HG03442 (cell line): ENCODE measurements around the gene PRKAG1.
A peak's percentile ranks its signal among the peaks of the same experiment; 100 is the strongest.
"Not testable (repeated sequence)": the region's sequence is repeated elsewhere in the genome, so short reads cannot be mapped to it uniquely, and the experiment has no call there.

Source experiments
- ATAC-seq: cut with Tn5 transposase; IDR thresholded peaks from one replicate; pipeline ENCODE4 v1.9.1; 2021; ENCODE audit warnings: mild to moderate bottlenecking, moderate library complexity; ENCODE audit not compliant: unreplicated experiment

PRKAG1 gene

GRCh38 chr12:49018261-49019119 lies at the start of gene PRKAG1:
Gene PRKAG1 (minus strand): TSS chr12:49018776. CDS start chr12:49018740, 36 bp downstream.
- peak; percentile 83 for ATAC-seq

- ATAC-seq: no peak
These were observed 47.5 kb upstream of the PRKAG1 start for GRCh38 chr12:49066120-49066519.

GRCh38 chr12:49064767-49065152 lies 46.2 kb upstream of the PRKAG1 start:
- no peak for ATAC-seq

GRCh38 chr12:49061916-49062315 lies 43.3 kb upstream of the PRKAG1 start:
- not testable (repeated sequence) for ATAC-seq

GRCh38 chr12:49061157-49061650 lies 42.6 kb upstream of the PRKAG1 start:
- no peak for ATAC-seq

- ATAC-seq: peak; percentile 46
These were observed 41.9 kb upstream of the PRKAG1 start, which contains the start of gene KMT2D for GRCh38 chr12:49060237-49061156. Gene KMT2D (minus strand): TSS chr12:49060794. CDS start chr12:49055324, 5,470 bp downstream.

- peak; percentile 18 for ATAC-seq
These were observed 41.0 kb upstream of the PRKAG1 start for GRCh38 chr12:49059299-49060171.

- no peak for ATAC-seq
These were observed 40.4 kb upstream of the PRKAG1 start for GRCh38 chr12:49059045-49059298.

- no peak for ATAC-seq
These were observed 39.9 kb upstream of the PRKAG1 start for GRCh38 chr12:49058366-49059044.

GRCh38 chr12:49057888-49058287 lies 39.3 kb upstream of the PRKAG1 start:
- no peak for ATAC-seq

GRCh38 chr12:49055978-49056754 lies 37.6 kb upstream of the PRKAG1 start:
- ATAC-seq: peak; percentile 59

- no peak for ATAC-seq
These were observed 36.5 kb upstream of the PRKAG1 start for GRCh38 chr12:49055092-49055491.

GRCh38 chr12:49054524-49054923 lies 35.9 kb upstream of the PRKAG1 start:
- ATAC-seq: no peak

- ATAC-seq: no peak
These were observed 35.5 kb upstream of the PRKAG1 start for GRCh38 chr12:49054096-49054495.

GRCh38 chr12:49052451-49053208 lies 34.1 kb upstream of the PRKAG1 start:
- ATAC-seq: no peak

GRCh38 chr12:49051777-49052438 lies 33.3 kb upstream of the PRKAG1 start:
- ATAC-seq: no peak

GRCh38 chr12:49051373-49051764 lies 32.8 kb upstream of the PRKAG1 start:
- ATAC-seq: no peak
